Activated naive CD4-positive, alpha-beta T cell treated with anti-CD3 and anti-CD28 coated beads, Interleukin-2, amount 10 ng/mL, durations not matched to agents 7 days and 5 days (primary cell): ENCODE measurements around the gene GABRD.

Source experiments
- CTCF ChIA-PET: fragments of 350-600 bp; sonication (Branson Sonifier 250); formaldehyde crosslinking; loops from one replicate; lab custom pipeline; 2021; ENCODE audit warnings: antibody characterized with exemption; lab: Charles Lee
- DNase-seq: peaks from one replicate; pipeline ENCODE4 v3.0.0-alpha.2; 2020
- H3K27ac Mint-ChIP-seq: one replicate; pipeline ENCODE4 v1.8.0; 2021; ENCODE audit warnings: mild to moderate bottlenecking, moderate library complexity, mixed read lengths
- H3K27me3 Mint-ChIP-seq: one replicate; pipeline ENCODE4 v1.8.0; 2021; ENCODE audit warnings: mild to moderate bottlenecking, mixed read lengths
- H3K36me3 Mint-ChIP-seq: one replicate; pipeline ENCODE4 v1.8.0; 2021; ENCODE audit warnings: mixed read lengths
- H3K4me1 Mint-ChIP-seq: one replicate; pipeline ENCODE4 v1.8.0; 2021; ENCODE audit warnings: mixed read lengths
- H3K4me3 Mint-ChIP-seq: one replicate; pipeline ENCODE4 v1.8.0; 2021; ENCODE audit warnings: mild to moderate bottlenecking, moderate library complexity, mixed read lengths
- H3K9me3 Mint-ChIP-seq: one replicate; pipeline ENCODE4 v1.8.0; 2021; ENCODE audit warnings: mixed read lengths

Gene GABRD

DNA sequence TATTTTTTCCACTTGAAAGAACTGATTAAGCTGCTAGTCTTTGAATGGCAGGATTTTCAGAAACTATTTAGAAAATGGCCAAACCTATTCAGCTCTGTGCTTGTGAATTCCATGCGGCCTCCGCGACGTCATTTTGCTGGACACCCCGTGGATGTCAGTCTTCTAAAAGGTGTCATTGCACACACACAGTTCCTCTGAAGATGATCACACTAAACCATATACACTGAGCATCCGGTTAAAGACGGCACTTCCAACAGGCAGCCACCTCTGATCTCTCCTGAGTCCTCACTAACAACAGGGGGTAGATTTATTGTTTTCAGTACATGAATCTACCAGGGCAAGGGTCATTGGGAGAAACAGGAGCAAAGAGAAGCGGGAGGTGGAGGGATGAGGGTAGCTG is 24.6 kb upstream of the GABRD start:
- H3K27ac Mint-ChIP-seq = no peak overlapping the region
- no peaks in the 10 kb centered on the region for H3K36me3 Mint-ChIP-seq
- CTCF ChIA-PET = no interaction called here
- no peak for DNase-seq
- peaks cover 16% of the 10 kb centered on the region for H3K4me1 Mint-ChIP-seq
- peaks cover 40% of the 10 kb centered on the region for H3K27me3 Mint-ChIP-seq
- no peaks in the 10 kb centered on the region for H3K9me3 Mint-ChIP-seq
- no peak overlapping the region for H3K4me3 Mint-ChIP-seq

DNA sequence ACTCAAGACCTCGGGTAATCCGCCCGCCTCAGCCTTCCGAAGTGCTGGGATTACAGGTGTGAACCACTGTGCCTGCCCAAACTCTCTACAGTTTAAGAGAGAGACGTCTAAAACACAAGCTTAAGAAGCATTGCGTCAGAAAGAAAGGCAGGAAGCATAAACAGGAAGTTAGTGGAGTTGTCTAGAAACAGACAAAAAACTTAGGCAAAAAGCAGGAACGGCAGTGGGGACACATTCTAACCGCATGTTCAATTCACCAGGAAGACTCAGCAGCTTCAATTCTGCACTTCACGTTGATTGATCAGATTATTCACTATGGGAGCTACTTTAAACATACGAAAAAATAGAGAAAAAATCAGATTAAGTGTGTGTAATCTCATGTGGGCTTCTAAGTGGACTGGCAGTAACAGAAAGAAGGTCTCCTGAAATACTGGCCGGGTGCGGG is 22.9 kb upstream of the GABRD start:
- no peak overlapping the region for H3K4me3 Mint-ChIP-seq
- H3K36me3 Mint-ChIP-seq = no peaks in the 10 kb centered on the region
- peak overlapping the region; percentile 79 for H3K27ac Mint-ChIP-seq
- CTCF ChIA-PET = interaction anchor here (1.2 kb wide), 1 partner anchor 9 kb away, joined by 4 read pairs; no protein-coding TSS in a partner anchor
- DNase-seq = no peak
- H3K4me1 Mint-ChIP-seq = peaks cover 16% of the 10 kb centered on the region
- no peaks in the 10 kb centered on the region for H3K9me3 Mint-ChIP-seq
- H3K27me3 Mint-ChIP-seq = peaks cover 46% of the 10 kb centered on the region

DNA sequence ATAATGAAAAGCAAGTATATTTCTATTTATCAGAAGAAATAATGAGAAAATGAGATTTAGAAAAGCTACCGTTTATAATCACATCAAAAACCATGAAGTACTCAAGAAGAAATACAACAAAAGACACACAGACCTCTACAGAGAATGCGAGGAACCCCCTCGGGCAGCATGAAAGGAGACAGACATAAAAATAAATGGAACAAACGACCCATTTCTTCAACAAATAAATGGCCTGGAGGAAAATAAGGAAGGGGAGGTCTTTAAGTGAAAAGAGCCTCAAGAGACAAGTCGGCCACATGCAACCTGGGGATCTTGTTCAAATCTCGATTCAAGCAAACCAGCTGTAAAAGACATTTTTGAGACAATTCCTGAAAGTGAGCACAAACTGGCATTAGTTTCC is 21.6 kb upstream of the GABRD start:
- Mint-ChIP-seq H3K36me3 (no peaks in the 10 kb centered on the region), H3K9me3 (no peaks in the 10 kb centered on the region), H3K4me1 (peaks cover 16% of the 10 kb centered on the region), H3K27me3 (peaks cover 51% of the 10 kb centered on the region), H3K27ac (no peak overlapping the region), H3K4me3 (no peak overlapping the region)
- no peak for DNase-seq
- CTCF ChIA-PET = no interaction called here

DNA sequence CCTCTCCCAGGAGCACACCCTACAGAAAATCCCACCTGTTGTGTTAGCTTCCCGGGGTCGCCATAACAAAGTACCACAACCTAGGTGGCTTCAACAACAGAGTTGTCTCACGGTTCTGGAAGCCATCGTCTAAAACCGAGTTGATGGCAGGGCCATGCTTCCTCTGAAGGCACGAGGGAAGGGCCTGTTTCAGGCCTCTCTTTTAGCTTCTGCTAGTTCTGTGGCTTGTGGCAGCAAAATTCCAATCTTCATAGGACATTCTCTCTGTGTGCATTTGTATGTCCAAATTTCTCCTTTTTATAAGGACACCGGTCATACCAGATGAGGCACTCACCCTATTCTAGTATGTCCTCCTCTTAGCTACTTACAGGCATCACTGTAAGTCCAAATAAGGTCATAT is 18.7 kb upstream of the GABRD start:
- Mint-ChIP-seq H3K36me3 (no peaks in the 10 kb centered on the region), H3K27me3 (peaks cover 74% of the 10 kb centered on the region), H3K4me3 (no peak overlapping the region), H3K27ac (no peak overlapping the region), H3K4me1 (peaks cover 10% of the 10 kb centered on the region), H3K9me3 (no peaks in the 10 kb centered on the region)
- CTCF ChIA-PET = no interaction called here
- DNase-seq = no peak

DNA sequence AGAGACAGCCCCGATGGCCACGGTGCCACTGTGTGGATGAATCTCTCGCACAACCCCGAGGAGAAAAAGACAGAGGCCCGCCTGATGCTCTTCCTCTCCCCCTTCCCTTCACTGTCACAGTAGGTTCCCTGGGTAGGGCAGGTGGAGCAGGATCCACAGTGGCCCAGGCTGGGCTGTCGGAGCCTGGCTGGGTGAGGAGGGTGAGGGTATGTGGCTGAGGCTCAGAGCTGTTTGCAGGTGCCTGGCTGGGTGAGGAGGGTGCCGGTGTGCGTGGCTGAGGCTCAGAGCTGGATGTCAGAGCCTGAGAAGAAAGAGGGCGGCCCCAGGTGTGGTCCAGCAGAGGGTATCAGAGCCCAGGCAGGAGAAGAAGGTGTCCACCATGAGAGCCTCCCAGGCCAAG is 18.3 kb upstream of the GABRD start:
- Mint-ChIP-seq H3K4me3 (no peak overlapping the region), H3K9me3 (no peaks in the 10 kb centered on the region), H3K36me3 (no peaks in the 10 kb centered on the region), H3K27me3 (peaks cover 78% of the 10 kb centered on the region), H3K27ac (no peak overlapping the region), H3K4me1 (peaks cover 7% of the 10 kb centered on the region)
- CTCF ChIA-PET = no interaction called here
- DNase-seq = no peak

DNA sequence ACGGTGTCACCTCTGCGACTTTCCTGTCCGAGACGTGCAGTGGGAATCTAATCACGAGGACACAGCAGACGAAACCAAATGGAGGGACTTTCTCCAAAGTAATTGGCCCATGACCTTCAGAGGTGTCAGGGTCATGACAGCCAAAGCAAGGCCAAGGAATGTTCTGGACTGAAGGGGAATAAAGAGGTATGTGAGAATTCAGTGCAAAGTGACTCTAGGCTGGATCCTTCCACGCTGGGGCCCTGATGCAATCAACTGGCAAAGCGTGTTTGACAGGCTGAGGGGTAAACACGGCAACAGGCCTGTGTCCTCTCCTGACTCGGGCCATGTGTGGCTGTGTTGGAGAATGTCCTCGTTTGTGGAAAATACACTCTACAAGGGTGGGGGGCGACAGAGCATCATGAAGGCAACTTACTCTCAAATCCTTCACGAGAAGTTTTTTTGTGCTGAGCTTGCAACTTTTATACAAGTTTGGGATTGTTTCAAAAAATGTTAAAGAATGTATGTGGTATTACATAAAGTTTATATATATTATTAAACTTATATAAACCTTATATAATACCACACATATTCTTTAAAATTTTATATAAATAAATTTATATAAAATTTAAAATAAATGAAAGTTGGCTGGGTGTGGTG is 17.3 kb upstream of the GABRD start:
- no peaks in the 10 kb centered on the region for H3K9me3 Mint-ChIP-seq
- no peak for DNase-seq
- H3K27ac Mint-ChIP-seq = no peak overlapping the region
- CTCF ChIA-PET = no interaction called here
- no peaks in the 10 kb centered on the region for H3K36me3 Mint-ChIP-seq
- no peak overlapping the region for H3K4me3 Mint-ChIP-seq
- no peaks in the 10 kb centered on the region for H3K4me1 Mint-ChIP-seq
- peaks cover 78% of the 10 kb centered on the region for H3K27me3 Mint-ChIP-seq

DNA sequence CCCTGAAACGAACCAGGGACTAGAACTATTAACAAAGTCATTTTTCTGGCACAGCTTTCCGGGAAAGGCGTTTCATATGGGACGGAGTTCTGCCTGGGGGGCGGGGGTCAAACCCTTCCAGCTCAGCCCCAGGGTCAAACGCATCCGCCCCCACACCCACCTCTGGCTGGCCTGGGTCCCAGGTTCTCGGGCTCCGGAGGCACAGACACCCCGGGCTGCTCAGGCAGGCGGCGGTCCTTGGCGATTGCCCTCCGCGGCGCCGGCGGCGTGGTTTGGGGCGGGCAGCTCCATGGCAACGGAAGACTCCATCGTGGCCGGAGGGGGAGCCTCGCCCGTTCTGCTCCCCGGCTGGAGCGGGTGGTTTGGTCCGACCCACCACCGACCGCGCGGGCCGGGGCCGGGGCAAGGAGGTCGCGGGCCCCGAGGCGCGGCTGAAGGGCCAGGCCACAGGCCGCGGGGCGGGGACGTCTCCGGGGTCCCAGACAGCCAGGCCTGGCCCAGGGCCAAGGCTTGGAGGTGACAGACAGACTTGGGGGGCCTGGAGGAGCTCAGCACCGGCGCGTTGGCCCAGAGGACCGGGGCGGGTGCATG is 15.5 kb upstream of the GABRD start, which contains the start of gene CFAP74:
CFAP74 (minus strand) TSS at position 246 of the 591 bp plus-strand sequence. CDS start 12,830 bp downstream, outside the sequence.
- peaks cover 72% of the 10 kb centered on the region for H3K27me3 Mint-ChIP-seq
- H3K4me1 Mint-ChIP-seq = no peaks in the 10 kb centered on the region
- DNase-seq = peak; percentile 39
- H3K36me3 Mint-ChIP-seq = no peaks in the 10 kb centered on the region
- H3K4me3 Mint-ChIP-seq = no peak within 1 kb of the TSS
- H3K27ac Mint-ChIP-seq = no peak within 1 kb of the TSS
- CTCF ChIA-PET = interaction anchor here (1.3 kb wide), 1 partner anchor 41 kb away, joined by 3 read pairs; no protein-coding TSS in a partner anchor
- no peaks in the 10 kb centered on the region for H3K9me3 Mint-ChIP-seq

DNA sequence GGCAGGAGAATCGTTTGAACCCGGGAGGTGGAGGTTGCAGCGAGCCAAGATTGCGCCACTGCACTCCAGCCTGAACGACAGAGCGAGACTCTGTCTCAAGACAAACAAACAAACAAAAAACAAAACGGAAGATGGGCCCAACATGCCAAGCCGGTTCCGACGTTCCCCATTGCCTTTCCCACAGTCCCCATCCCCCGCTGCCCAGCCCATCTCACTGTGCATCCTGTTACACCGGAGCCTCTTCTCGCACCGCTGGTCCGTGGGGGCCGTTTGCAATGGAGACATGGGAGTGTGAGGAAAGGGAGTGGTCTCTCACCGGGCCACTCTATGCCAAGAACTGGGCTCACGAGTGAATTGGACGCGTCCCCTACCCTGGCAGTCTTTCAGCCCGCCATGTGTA is 14.3 kb upstream of the GABRD start:
- no peaks in the 10 kb centered on the region for H3K4me1 Mint-ChIP-seq
- H3K36me3 Mint-ChIP-seq = no peaks in the 10 kb centered on the region
- DNase-seq = no peak
- no peak overlapping the region for H3K4me3 Mint-ChIP-seq
- H3K9me3 Mint-ChIP-seq = no peaks in the 10 kb centered on the region
- CTCF ChIA-PET = interaction anchor here (1.3 kb wide), 1 partner anchor 40 kb away, joined by 3 read pairs; no protein-coding TSS in a partner anchor
- peaks cover 78% of the 10 kb centered on the region for H3K27me3 Mint-ChIP-seq
- no peak overlapping the region for H3K27ac Mint-ChIP-seq

DNA sequence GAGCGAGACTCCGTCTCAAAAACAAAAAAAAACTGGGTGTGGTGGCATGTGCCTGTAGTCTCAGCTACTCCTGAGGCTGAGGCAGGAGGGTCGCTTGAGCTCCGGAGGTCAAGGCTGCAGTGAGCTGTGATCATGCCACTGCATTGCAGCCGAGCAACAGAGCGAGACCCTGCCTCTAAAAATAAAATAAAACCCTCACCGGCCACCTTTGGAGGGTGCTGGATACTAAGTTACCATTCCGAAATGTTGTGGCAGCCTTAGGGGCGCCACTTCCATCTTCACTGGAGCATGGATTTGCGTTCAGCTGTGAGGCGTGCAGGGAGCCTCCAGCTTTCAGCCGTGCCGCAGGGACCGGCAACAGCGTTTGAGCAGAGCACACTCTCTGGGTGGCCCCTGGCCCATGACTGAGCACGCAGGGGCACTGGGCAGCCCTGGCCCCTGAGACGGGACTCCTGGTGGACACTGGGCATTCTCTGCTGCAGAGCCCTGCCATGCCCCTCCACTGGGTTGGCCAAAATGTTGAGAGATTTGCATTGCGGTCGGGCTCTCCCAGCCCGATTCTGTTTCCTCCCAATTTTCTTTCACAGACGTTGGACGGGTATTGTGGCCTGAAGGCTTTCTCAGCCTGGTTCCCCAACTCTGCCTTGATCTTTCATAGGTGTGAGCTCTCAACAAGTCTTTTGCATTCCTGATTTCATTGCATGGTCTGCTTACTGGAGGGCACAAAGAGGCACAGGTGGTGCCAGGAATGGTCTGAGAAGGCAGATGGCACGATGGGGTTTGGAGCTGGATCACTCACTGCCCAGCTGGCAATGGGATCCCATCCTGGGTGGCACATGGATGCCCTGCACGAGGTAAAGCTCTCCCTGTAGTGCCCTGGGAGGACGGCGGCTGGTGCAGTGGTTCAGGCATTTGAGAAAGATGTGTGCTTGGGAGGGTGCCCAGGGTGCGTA is 9.8 kb upstream of the GABRD start:
- H3K4me1 Mint-ChIP-seq = no peaks in the 10 kb centered on the region
- no peak for DNase-seq
- no peak overlapping the region for H3K4me3 Mint-ChIP-seq
- peaks cover 59% of the 10 kb centered on the region for H3K27me3 Mint-ChIP-seq
- H3K36me3 Mint-ChIP-seq = no peaks in the 10 kb centered on the region
- H3K9me3 Mint-ChIP-seq = no peaks in the 10 kb centered on the region
- no peak overlapping the region for H3K27ac Mint-ChIP-seq
- CTCF ChIA-PET = interaction anchor here (1.0 kb wide), 1 partner anchor 37 kb away, joined by 3 read pairs; no protein-coding TSS in a partner anchor

DNA sequence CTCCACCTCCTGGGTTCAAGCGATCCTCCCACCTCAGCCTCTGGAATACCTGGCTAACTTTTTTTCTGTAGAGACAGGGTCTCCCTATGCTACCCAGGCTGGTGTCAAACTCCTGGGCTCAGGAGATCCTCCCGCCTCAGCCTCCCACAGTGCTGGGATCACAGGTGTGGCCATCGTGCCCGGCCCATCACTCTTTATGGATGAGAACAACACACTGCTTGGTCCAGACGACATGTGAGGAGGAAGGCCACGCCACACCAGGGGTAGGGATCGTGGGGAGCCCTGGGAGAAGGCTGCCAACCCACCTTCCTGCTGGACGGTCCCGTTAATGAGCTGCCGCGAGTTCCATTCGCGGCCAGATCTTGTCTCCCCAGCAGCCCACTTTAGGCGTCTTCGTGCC is 5.0 kb upstream of the GABRD start:
- H3K36me3 Mint-ChIP-seq = no peaks in the 10 kb centered on the region
- CTCF ChIA-PET = interaction anchor here (2.1 kb wide), 1 partner anchor 30 kb away, joined by 9 read pairs; no protein-coding TSS in a partner anchor
- H3K27ac Mint-ChIP-seq = no peak overlapping the region
- peaks cover 74% of the 10 kb centered on the region for H3K27me3 Mint-ChIP-seq
- H3K4me1 Mint-ChIP-seq = peaks cover 5% of the 10 kb centered on the region
- no peak for DNase-seq
- H3K9me3 Mint-ChIP-seq = no peaks in the 10 kb centered on the region
- no peak overlapping the region for H3K4me3 Mint-ChIP-seq

DNA sequence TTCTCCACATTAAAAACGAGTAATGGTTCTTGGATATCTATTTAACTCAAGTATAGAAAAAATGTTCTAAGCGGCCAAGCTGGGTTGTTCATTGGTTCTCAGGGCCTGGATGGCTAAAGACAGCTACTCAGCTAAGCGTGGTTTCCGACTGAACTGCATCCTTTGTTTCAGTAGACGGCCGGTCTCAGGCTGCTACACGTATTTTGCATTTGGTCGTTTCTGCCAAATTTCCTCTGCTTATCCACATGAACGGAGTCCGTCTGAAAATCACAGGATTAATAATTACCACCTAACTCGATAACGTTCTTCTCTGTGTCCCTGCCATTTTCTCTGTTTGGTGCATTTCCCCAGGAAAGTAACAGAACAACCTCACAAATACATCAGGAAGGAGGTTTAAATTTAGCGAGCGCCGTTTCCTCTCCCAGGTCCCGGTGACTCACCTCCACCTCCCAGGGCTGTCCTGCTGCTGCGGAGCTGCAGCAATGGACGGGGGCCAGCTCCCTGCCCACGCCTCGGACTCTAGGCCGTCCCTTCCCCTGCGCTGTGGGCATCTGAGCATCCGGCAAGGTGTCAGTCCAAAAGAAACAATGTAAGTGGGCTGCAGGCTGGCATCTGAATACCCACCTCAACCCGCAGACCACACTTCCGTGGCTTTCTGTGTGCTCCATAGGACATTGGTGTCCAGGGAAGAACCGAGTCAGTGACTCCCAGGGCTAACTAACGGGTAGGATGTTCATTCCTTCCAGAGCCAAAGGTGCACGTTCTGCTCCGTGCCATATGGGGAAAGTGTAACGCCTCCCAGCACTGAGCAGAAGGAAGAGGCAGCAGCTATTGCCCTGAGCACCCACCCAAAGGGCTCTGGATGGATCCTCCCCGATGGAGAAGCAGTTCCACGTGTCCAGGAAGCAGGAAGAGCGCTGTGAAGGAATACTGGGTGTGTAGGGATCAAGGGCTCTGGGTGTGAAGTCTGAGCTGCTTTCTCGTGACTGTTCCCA is 4.1 kb upstream of the GABRD start:
- DNase-seq = no peak
- CTCF ChIA-PET = no interaction called here
- Mint-ChIP-seq H3K9me3 (no peaks in the 10 kb centered on the region), H3K4me3 (no peak overlapping the region), H3K27ac (no peak overlapping the region), H3K4me1 (peaks cover 5% of the 10 kb centered on the region), H3K27me3 (peaks cover 71% of the 10 kb centered on the region), H3K36me3 (no peaks in the 10 kb centered on the region)

DNA sequence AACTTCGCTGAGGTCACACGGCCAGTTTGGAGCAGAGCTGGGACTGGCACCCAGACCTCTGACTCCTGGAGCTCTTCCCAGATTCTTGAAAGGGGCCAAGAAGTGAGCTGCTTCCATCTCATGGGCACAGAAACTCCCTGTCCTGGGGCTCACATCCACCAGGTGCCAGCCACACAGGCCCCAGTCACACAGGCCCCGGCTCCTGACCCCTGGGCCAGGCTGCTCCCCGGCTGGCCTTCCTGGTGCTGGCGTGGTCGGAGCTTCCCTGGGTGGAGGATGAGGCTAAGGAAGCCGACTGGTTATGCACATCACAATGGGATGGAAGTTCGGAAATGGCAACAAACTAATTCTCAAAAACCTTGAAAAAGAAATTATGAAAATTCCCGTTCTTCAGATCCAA is 3.0 kb upstream of the GABRD start:
- Mint-ChIP-seq H3K36me3 (no peaks in the 10 kb centered on the region), H3K27ac (no peak overlapping the region), H3K27me3 (peaks cover 71% of the 10 kb centered on the region), H3K4me3 (no peak overlapping the region), H3K9me3 (no peaks in the 10 kb centered on the region), H3K4me1 (peaks cover 5% of the 10 kb centered on the region)
- DNase-seq = no peak
- CTCF ChIA-PET = no interaction called here
